HepG2 (cell line): ENCODE data around the gene HARBI1. TPM values are rescaled to one million over a fixed set of nuclear protein-coding genes. Genes with fewer than 3 reads are reported as not detected.
A peak's percentile ranks its signal among the peaks of the same experiment; 100 is the strongest.

ENCODE experiments used
- ATF6 ChIP-seq: sonication (generic); formaldehyde crosslinking; conservative IDR thresholded peaks from 2 replicates; pipeline ENCODE4 v1.4.0; 2020; ENCODE audit warnings: missing genetic modification reagents
- CHCHD3 ChIP-seq: sonication (generic); formaldehyde crosslinking; IDR thresholded peaks from 2 replicates; pipeline ENCODE4 v1.8.0; 2022; ENCODE audit warnings: mild to moderate bottlenecking, missing genetic modification reagents, moderate library complexity
- ETV5 ChIP-seq: IDR thresholded peaks from 2 replicates; pipeline ENCODE4 v1.6.1; 2018; ENCODE audit warnings: missing biosample characterization, missing genetic modification reagents, inconsistent platforms, borderline replicate concordance
- GFI1 ChIP-seq: sonication (generic); formaldehyde crosslinking; IDR thresholded peaks from 2 replicates; pipeline ENCODE4 v1.5.0; 2020; ENCODE audit warnings: missing genetic modification reagents, mild to moderate bottlenecking, borderline replicate concordance
- HDAC2 ChIP-seq: sonication (generic); formaldehyde crosslinking; IDR thresholded peaks from 2 replicates; pipeline ENCODE4 v1.4.0; 2020; ENCODE audit warnings: missing genetic modification reagents
- HOXA5 ChIP-seq: sonication (generic); formaldehyde crosslinking; IDR thresholded peaks from 2 replicates; pipeline ENCODE4 v1.4.0; 2020; ENCODE audit warnings: missing genetic modification reagents
- IRF2 ChIP-seq: IDR thresholded peaks from 2 replicates; pipeline ENCODE4 v1.6.1; 2018; ENCODE audit warnings: missing genetic modification reagents, missing compliant biosample characterization
- MIER3 ChIP-seq: IDR thresholded peaks from 2 replicates; pipeline ENCODE4 v1.6.1; 2016; ENCODE audit warnings: missing compliant biosample characterization, borderline replicate concordance
- MTF2 ChIP-seq: sonication (generic); formaldehyde crosslinking; IDR thresholded peaks from 2 replicates; pipeline ENCODE4 v1.5.0; 2020; ENCODE audit warnings: missing genetic modification reagents, borderline replicate concordance
- NR2F1 ChIP-seq, 2 experiments: fragments of 450-650 bp in 1 of 2; formaldehyde crosslinking in 1 of 2; IDR thresholded peaks; 2 replicates each; pipeline versions ENCODE4 v1.5.0 to v1.6.1; 2016 to 2020; ENCODE audit warnings: mild to moderate bottlenecking in 1 of 2, missing compliant biosample characterization in 1 of 2, missing genetic modification reagents in 1 of 2, moderate library complexity in 1 of 2
- NR2F6 ChIP-seq, 2 experiments: IDR thresholded peaks; 2 replicates each; pipeline ENCODE4 v1.6.1; 2016; ENCODE audit warnings: antibody characterized with exemption in 1 of 2, mild to moderate bottlenecking in 1 of 2
- NR3C1 ChIP-seq: sonication (generic); formaldehyde crosslinking; IDR thresholded peaks from 2 replicates; pipeline ENCODE4 v1.4.0; 2020; ENCODE audit warnings: missing genetic modification reagents
- RXRB ChIP-seq: IDR thresholded peaks from 2 replicates; pipeline ENCODE4 v1.6.1; 2016; ENCODE audit warnings: borderline replicate concordance, missing genetic modification reagents, missing compliant biosample characterization
- SALL1 ChIP-seq: sonication (generic); formaldehyde crosslinking; IDR thresholded peaks from 2 replicates; pipeline ENCODE4 v1.8.0; 2022; ENCODE audit warnings: mild to moderate bottlenecking, missing genetic modification reagents
- SOX5 ChIP-seq: IDR thresholded peaks from 2 replicates; pipeline ENCODE4 v1.6.1; 2016; ENCODE audit warnings: borderline replicate concordance
- SP5 ChIP-seq: IDR thresholded peaks from 2 replicates; pipeline ENCODE4 v1.6.1; 2016; ENCODE audit warnings: low read depth, borderline replicate concordance
- TARDBP ChIP-seq: sonication (generic); formaldehyde crosslinking; IDR thresholded peaks from 2 replicates; pipeline ENCODE4 v1.8.0; 2022; ENCODE audit warnings: mild to moderate bottlenecking, missing genetic modification reagents
- TSC22D2 ChIP-seq: sonication (generic); formaldehyde crosslinking; IDR thresholded peaks from 2 replicates; pipeline ENCODE4 v1.5.1; 2020; ENCODE audit warnings: missing genetic modification reagents, mild to moderate bottlenecking, borderline replicate concordance
- ZEB1 ChIP-seq: IDR thresholded peaks from 2 replicates; pipeline ENCODE4 v1.6.1; 2012; ENCODE audit warnings: mild to moderate bottlenecking, low read depth, inconsistent platforms; ENCODE audit not compliant: insufficient replicate concordance
- ZMYM4 ChIP-seq: sonication (generic); formaldehyde crosslinking; IDR thresholded peaks from 2 replicates; pipeline ENCODE4 v1.8.1; 2023; ENCODE audit warnings: mild to moderate bottlenecking, missing genetic modification reagents
- ZNF143 ChIP-seq: sonication (generic); formaldehyde crosslinking; IDR thresholded peaks from 2 replicates; pipeline ENCODE4 v1.4.0; 2020; ENCODE audit warnings: missing genetic modification reagents
- ZNF160 ChIP-seq: sonication (generic); formaldehyde crosslinking; IDR thresholded peaks from 2 replicates; pipeline ENCODE4 v1.8.0; 2022; ENCODE audit warnings: mild to moderate bottlenecking, inconsistent platforms, missing genetic modification reagents
- ZNF235 ChIP-seq: sonication (generic); formaldehyde crosslinking; IDR thresholded peaks from 2 replicates; pipeline ENCODE4 v1.8.1; 2023; ENCODE audit warnings: mild to moderate bottlenecking, missing genetic modification reagents, borderline replicate concordance
- ZNF549 ChIP-seq: sonication (generic); formaldehyde crosslinking; IDR thresholded peaks from 2 replicates; pipeline ENCODE4 v1.5.0; 2020; ENCODE audit warnings: missing genetic modification reagents
- ZNF841 ChIP-seq: sonication (generic); formaldehyde crosslinking; IDR thresholded peaks from 2 replicates; pipeline ENCODE4 v1.8.1; 2023; ENCODE audit warnings: missing genetic modification reagents, borderline replicate concordance
- polyA plus RNA-seq, 8 experiments: library from polyadenylated mRNA; depleted of rRNA in 3 of 8; stranded (reverse) in 7 of 8; unstranded in 1 of 8; fragments of >200 nt; fragmentation: Illumina TruSeq in 4 of 8; extraction: Trizol in 4 of 8; gene quantifications; 2 replicates each; pipeline versions ENCODE4 v1.2.1 to v1.2.3, GENCODE V29; 2011 to 2016; ENCODE audit warnings: low read depth in 4 of 8, missing spikeins in 1 of 8, mixed read lengths in 1 of 8; ENCODE audit not compliant: insufficient read depth in 1 of 8
- total RNA-seq, 5 experiments: library from RNA; depleted of rRNA; stranded (reverse); fragments of >200 nt; fragmentation: Illumina TruSeq; extraction: Trizol; gene quantifications; 2 replicates each; pipeline ENCODE4 v1.2.3, GENCODE V29; 2016; ENCODE audit warnings: low read depth in 1 of 5
- TF ChIP-seq, protein P1 (sequence below): sonication (generic); formaldehyde crosslinking; IDR thresholded peaks from 2 replicates; pipeline ENCODE4 v1.5.0; 2020; ENCODE audit warnings: mild to moderate bottlenecking, missing genetic modification reagents
- TF ChIP-seq, protein P2 (sequence below): sonication (generic); formaldehyde crosslinking; conservative IDR thresholded peaks from 2 replicates; pipeline ENCODE4 v1.4.0; 2020; ENCODE audit warnings: missing genetic modification reagents

The HARBI1 gene
- total and polyA plus RNA-seq, 2 of the 13 experiments (the other 11 are each of a cell fraction or from before 2014, with no cell fraction given) = 2.5 to 4.8 TPM

- TF ChIP-seq HOXA5 (CRISPR knock-in tag) = 0 out of 2 replicates have a peak, but pooled peaks have one; percentile 52
- no peak for TF ChIP-seq TSC22D2 (CRISPR knock-in tag)
- TF ChIP-seq ZMYM4 = peak; percentile 58
- TF ChIP-seq MTF2 (CRISPR knock-in tag) = no peak
- TF ChIP-seq ZNF549 (CRISPR knock-in tag) = no peak
- peak; percentile 99 for TF ChIP-seq GFI1 (CRISPR knock-in tag)
- peak; percentile 72 for TF ChIP-seq SOX5
- peak; percentile 58 for TF ChIP-seq SALL1 (CRISPR knock-in tag)
- TF ChIP-seq HDAC2 (CRISPR knock-in tag) = peak; percentile 73
- peak in 1 of 2 experiments; percentile 28; a peak in 1 of 4 replicates for TF ChIP-seq NR2F1 (CRISPR knock-in tag; IDR thresholded peaks at IDR 0.05)
- TF ChIP-seq, protein P1, sequence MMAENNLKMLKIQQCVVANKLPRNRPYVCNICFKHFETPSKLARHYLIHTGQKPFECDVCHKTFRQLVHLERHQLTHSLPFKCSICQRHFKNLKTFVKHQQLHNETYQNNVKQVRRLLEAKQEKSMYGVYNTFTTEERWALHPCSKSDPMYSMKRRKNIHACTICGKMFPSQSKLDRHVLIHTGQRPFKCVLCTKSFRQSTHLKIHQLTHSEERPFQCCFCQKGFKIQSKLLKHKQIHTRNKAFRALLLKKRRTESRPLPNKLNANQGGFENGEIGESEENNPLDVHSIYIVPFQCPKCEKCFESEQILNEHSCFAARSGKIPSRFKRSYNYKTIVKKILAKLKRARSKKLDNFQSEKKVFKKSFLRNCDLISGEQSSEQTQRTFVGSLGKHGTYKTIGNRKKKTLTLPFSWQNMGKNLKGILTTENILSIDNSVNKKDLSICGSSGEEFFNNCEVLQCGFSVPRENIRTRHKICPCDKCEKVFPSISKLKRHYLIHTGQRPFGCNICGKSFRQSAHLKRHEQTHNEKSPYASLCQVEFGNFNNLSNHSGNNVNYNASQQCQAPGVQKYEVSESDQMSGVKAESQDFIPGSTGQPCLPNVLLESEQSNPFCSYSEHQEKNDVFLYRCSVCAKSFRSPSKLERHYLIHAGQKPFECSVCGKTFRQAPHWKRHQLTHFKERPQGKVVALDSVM (CRISPR knock-in tag) = peak; percentile 81
- no peak for TF ChIP-seq NR3C1
- TF ChIP-seq ATF6 (CRISPR knock-in tag) = no peak
- TF ChIP-seq, protein P2, sequence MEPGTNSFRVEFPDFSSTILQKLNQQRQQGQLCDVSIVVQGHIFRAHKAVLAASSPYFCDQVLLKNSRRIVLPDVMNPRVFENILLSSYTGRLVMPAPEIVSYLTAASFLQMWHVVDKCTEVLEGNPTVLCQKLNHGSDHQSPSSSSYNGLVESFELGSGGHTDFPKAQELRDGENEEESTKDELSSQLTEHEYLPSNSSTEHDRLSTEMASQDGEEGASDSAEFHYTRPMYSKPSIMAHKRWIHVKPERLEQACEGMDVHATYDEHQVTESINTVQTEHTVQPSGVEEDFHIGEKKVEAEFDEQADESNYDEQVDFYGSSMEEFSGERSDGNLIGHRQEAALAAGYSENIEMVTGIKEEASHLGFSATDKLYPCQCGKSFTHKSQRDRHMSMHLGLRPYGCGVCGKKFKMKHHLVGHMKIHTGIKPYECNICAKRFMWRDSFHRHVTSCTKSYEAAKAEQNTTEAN (CRISPR knock-in tag) = peak; percentile 79
- peak; percentile 62; the same call in 1 of the 2 replicates for TF ChIP-seq RXRB (CRISPR knock-in tag)
- TF ChIP-seq CHCHD3 (CRISPR knock-in tag) = no peak
- TF ChIP-seq ZNF160 (CRISPR knock-in tag) = no peak
- TF ChIP-seq NR2F6 (IDR thresholded peaks at IDR 0.05) = peak; percentile 37; the same call in 1 of the 2 replicates
- TF ChIP-seq NR2F6 (CRISPR knock-in tag; IDR thresholded peaks at IDR 0.05) = peak; percentile 80
- peak; percentile 97 for TF ChIP-seq ZEB1
- no peak for TF ChIP-seq TARDBP (CRISPR knock-in tag)
- 0 out of 2 replicates have a peak, but pooled peaks have one; percentile 16 for TF ChIP-seq ETV5 (CRISPR knock-in tag)
- TF ChIP-seq MIER3 (CRISPR knock-in tag) = peak; percentile 41; the same call in 1 of the 2 replicates
- no peak for TF ChIP-seq ZNF235
- no peak for TF ChIP-seq SP5 (CRISPR knock-in tag)
- no peak for TF ChIP-seq ZNF841 (CRISPR knock-in tag)
- TF ChIP-seq ZNF143 (CRISPR knock-in tag) = no peak
- 0 out of 2 replicates have a peak, but pooled peaks have one; percentile 21 for TF ChIP-seq IRF2
Observed at GRCh38 chr11:46597155-46597554, 19.9 kb downstream of the HARBI1 start (continued).
